ENCODE data around the gene ZBTB48.

ZBTB48 gene

DNA sequence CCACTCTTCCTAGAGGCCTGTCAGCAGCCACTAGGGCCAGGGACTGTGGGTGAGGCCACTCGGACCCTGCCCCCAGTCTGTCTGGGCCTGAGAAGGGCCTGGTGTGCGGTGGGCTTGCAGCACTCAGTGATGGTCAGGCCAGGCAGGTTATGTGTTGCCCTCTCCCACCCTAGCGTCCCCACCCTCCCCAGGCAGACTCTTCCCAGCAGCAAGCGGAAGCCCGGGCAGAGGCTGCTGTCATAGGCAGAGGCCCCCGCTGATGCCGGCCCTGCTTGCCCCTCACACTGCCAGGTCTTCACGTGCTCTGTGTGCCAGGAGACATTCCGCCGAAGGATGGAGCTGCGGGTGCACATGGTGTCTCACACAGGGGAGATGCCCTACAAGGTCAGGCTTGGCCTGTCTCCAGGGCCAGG, 6.6 kb downstream of the ZBTB48 start:
- Histone ChIP-seq H3K27ac (ENCODE audit: low read depth, low read length) (no peak overlapping the region), H3K36me3 (ENCODE audit: low read length) (no peaks in the 10 kb centered on the region), H3F3A (ENCODE audit: insufficient read depth) (no peaks in the 10 kb centered on the region), H3K9me2 (replicated peaks; ENCODE audit: insufficient read depth, low read length) (no peaks in the 10 kb centered on the region), H2AFZ (ENCODE audit: low read depth, low read length, severe bottlenecking) (no peak overlapping the region), H3K9ac (ENCODE audit: low read length) (no peak overlapping the region), H3K27me3 (ENCODE audit: low read length) (no peaks in the 10 kb centered on the region), H3K79me2 (ENCODE audit: insufficient read depth, low read length) (no peaks in the 10 kb centered on the region), H3K4me3 (ENCODE audit: insufficient read depth, low read length, poor library complexity, severe bottlenecking) (no peak overlapping the region), H3K9me3 (ENCODE audit: insufficient read depth, low read length) (no peaks in the 10 kb centered on the region), H4K20me1 (ENCODE audit: low read depth, low read length) (no peaks in the 10 kb centered on the region), H3K4me2 (ENCODE audit: low read depth, low read length, poor library complexity, severe bottlenecking) (no peak overlapping the region)
- TF ChIP-seq CTCF (IDR thresholded peaks at IDR 0.05; ENCODE audit: insufficient read depth, low read length, poor library complexity, severe bottlenecking) (no peak), EZH2phosphoT487 (conservative IDR thresholded peaks at IDR 0.05; ENCODE audit: low read length) (no peak)

GRCh38 chr1:6587261-6588005, 7.6 kb downstream of the ZBTB48 start:
- no peak overlapping the region for H2AFZ ChIP-seq (ENCODE audit: low read depth, low read length, severe bottlenecking)
- TF ChIP-seq EZH2phosphoT487 (conservative IDR thresholded peaks at IDR 0.05; ENCODE audit: low read length) (no peak), CTCF (IDR thresholded peaks at IDR 0.05; ENCODE audit: insufficient read depth, low read length, poor library complexity, severe bottlenecking) (no peak)
- H3K4me3 ChIP-seq (ENCODE audit: insufficient read depth, low read length, poor library complexity, severe bottlenecking), result no peak overlapping the region
- H3K9me3 ChIP-seq (ENCODE audit: insufficient read depth, low read length), result no peaks in the 10 kb centered on the region
- H3K36me3 ChIP-seq (ENCODE audit: low read length), result no peaks in the 10 kb centered on the region
- no peaks in the 10 kb centered on the region for H4K20me1 ChIP-seq (ENCODE audit: low read depth, low read length)
- H3K79me2 ChIP-seq (ENCODE audit: insufficient read depth, low read length), result no peaks in the 10 kb centered on the region
- H3F3A ChIP-seq (ENCODE audit: insufficient read depth), result no peaks in the 10 kb centered on the region
- no peaks in the 10 kb centered on the region for H3K27me3 ChIP-seq (ENCODE audit: low read length)
- H3K9ac ChIP-seq (ENCODE audit: low read length), result no peak overlapping the region
- H3K27ac ChIP-seq (ENCODE audit: low read depth, low read length), result peak overlapping the region; percentile 22; the same call in 1 of the 2 replicates
- H3K4me2 ChIP-seq (ENCODE audit: low read depth, low read length, poor library complexity, severe bottlenecking), result no peak overlapping the region
- no peaks in the 10 kb centered on the region for H3K9me2 ChIP-seq (replicated peaks; ENCODE audit: insufficient read depth, low read length)

DNA sequence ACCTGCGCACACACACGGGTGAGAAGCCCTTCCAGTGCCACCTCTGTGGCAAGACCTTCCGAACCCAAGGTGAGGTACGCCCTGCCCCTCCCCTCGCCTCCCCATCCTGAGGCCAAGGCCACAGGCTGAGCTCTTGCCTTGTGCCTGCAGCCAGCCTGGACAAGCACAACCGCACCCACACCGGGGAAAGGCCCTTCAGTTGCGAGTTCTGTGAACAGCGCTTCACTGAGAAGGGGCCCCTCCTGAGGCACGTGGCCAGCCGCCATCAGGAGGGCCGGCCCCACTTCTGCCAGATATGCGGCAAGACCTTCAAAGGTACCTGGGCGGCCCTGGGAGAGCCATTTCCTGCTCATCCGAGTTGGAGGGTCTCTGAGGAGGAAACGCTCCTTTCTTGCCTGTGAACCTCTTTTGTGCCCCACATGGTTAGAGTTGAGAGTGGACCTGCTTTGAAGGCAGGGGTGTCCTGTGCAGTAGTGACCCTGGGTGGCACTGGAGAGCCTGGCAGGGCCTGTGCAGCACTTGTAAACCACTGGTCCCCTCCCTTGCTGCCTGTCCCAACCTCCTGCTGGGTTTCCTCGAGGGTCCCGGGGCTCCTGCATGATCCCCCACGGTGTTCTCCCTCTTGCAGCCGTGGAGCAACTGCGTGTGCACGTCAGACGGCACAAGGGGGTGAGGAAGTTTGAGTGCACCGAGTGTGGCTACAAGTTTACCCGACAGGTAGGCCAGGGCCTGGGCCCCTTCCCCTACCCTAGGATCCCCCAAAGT, 8.5 kb downstream of the ZBTB48 start:
- no peaks in the 10 kb centered on the region for H3F3A ChIP-seq (ENCODE audit: insufficient read depth)
- H3K9me2 ChIP-seq (replicated peaks; ENCODE audit: insufficient read depth, low read length), result no peaks in the 10 kb centered on the region
- no peak overlapping the region for H3K4me2 ChIP-seq (ENCODE audit: low read depth, low read length, poor library complexity, severe bottlenecking)
- H3K9ac ChIP-seq (ENCODE audit: low read length), result no peak overlapping the region
- H3K79me2 ChIP-seq (ENCODE audit: insufficient read depth, low read length), result no peaks in the 10 kb centered on the region
- H3K36me3 ChIP-seq (ENCODE audit: low read length), result no peaks in the 10 kb centered on the region
- no peak for TF ChIP-seq CTCF (IDR thresholded peaks at IDR 0.05; ENCODE audit: insufficient read depth, low read length, poor library complexity, severe bottlenecking)
- H3K27me3 ChIP-seq (ENCODE audit: low read length), result no peaks in the 10 kb centered on the region
- no peaks in the 10 kb centered on the region for H3K9me3 ChIP-seq (ENCODE audit: insufficient read depth, low read length)
- H3K27ac ChIP-seq (ENCODE audit: low read depth, low read length), result no peak overlapping the region
- no peak overlapping the region for H3K4me3 ChIP-seq (ENCODE audit: insufficient read depth, low read length, poor library complexity, severe bottlenecking)
- no peak overlapping the region for H2AFZ ChIP-seq (ENCODE audit: low read depth, low read length, severe bottlenecking)
- no peaks in the 10 kb centered on the region for H4K20me1 ChIP-seq (ENCODE audit: low read depth, low read length)

All from SU-DHL-6 (cell line).